Superior temporal gyrus (tissue), 1 donor: ENCODE measurements around the gene TMEM219.
"Not testable (repeated sequence)": the region's sequence is repeated elsewhere in the genome, so short reads cannot be mapped to it uniquely, and the experiment has no call there.

ENCODE experiments used
- DNase-seq: peaks from one replicate; pipeline ENCODE4 v3.0.0-alpha.2; 2016; ENCODE audit errors: extremely low spot score

Gene TMEM219

DNA sequence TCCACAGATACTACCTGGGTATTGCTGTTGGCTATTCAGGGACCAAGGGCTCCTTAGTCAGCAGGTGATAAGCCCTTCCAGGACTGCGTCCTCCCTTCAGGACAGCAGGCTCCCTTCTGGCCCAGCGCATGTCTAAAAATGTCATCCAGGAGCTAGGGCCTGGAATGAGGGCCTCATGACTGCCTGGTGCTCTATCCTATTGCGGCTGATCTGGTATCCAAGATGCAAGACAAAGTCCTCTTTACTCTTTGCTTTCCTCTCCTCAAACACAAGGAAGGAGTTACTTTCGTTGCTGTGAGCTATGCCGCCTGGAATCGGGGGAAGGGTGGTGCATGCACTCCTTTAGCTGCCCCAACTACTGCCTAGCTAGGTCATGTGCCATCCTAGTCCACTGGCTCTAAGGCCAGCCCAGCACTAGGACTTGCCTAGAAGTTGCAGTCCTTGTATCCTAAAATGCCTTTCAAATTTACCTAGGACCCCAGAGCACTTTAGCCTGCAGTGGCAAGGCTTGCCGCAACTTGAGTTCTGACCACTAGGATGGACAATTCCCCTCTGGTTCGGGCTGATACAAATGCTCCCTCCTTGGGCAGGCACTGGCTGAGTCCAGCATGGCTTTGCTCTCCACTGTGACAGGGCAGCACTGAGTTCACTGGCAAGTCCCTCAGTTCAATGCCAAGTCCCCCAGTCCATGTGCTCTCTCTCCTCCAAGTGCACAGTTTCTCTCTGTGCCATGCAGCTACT, 10.1 kb upstream of the TMEM219 start:
- DNase-seq: no peak

DNA sequence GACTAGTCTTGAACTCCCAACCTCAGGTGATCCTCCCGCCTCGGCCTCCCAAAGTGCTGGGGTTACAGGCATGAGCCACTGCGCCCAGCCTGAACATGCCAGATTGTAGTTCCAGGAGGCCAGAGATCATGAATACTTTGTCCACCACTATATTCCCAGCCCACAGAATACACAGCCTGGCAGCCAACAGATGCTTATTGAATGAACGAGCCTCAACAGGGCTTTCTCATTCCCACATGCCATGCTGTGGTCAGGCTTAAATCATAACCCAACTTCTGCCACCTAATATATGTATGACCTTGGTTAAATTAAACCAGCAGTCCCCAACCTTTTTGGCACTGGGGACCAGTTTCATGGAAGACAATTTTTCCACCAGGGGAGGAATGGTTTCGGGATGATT, 3.1 kb upstream of the TMEM219 start:
- no peak for DNase-seq

DNA sequence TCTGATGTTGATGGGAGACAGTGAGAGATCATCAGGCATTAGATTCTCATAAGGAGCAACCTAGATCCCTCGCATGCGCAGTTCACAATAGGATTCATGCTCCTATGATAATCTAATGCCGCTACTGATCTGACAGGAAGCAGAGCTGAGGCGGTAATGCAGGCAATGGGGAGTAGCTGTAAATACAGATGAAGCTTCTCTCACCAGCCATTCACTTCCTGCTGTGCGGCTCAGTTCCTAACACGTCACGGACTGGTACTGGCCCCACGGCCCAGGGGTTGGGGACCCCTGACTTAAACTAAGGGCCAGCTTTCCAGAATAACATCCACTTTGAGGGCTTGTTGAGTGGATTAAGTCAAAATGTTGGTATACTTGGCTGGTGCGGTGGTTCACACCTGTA, 2.6 kb upstream of the TMEM219 start:
- no peak for DNase-seq

DNA sequence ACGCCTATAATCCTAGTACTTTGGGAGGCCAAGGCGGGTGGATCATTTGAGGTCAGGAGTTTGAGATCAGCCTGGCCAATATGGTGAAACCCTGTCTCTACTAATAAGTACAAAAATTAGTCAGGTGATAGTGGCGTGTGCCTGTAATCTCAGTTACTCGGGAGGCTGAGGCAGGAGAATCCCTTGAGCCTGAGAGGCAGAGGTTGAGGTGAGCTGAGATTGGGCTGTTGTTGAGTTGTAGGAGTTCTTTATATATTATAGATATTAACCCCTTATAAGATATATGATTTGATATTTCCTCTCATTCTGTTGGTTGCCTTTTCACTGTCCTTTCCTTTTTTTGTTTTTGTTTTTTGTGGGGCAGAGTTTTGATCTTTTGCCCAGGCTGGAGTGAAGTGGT, 2.1 kb upstream of the TMEM219 start:
- not testable (repeated sequence) for DNase-seq

DNA sequence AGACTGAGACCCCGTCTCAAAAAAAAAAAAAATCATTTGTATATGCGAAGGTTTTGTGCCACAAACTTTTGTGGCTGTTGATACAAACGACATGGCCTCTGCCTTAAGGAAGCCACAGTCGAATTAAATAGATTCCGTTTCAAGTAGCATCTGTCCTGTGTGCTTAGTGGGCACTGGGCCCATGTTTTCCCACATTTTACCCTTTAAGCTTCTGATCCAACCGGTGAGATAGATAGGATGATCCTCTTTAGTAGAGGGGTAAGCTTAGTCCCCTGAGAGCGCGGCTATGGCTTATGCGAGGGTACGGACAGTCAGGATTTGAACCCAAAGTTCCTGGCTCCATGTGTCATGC, 776 bp upstream of the TMEM219 start:
- no peak for DNase-seq

DNA sequence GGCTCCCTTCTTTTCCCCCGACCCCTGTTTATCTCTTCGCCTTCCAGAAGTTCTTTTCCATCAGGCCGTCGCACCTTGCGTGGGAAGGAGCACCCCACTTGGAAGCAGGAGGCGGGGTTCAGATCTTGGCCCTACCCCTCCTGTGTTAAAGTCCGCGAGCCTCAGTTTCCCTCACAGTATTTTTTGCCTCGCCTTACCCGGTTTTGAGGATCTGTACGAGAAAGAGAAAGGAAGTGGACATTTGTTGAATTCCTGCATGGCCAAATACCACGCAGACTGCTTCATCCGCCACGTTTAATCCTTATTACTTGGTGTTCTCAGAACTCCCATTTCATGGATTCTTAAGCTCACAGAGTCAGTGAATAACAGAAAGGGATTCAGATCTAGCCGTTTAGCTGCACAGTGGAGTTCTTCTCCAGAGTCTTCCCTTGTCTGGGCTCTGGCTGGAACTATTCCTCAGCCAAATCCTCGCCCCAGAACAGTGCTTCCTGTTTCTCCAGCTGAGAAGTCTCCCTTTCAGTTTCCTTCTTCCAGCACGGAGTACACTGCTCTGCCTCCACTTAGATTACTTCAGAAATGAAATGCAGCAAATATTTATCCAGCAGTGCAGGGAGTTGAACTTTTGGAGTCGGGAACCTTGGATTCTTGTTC, 590 bp downstream of the TMEM219 start:
- DNase-seq: peak; percentile 61

DNA sequence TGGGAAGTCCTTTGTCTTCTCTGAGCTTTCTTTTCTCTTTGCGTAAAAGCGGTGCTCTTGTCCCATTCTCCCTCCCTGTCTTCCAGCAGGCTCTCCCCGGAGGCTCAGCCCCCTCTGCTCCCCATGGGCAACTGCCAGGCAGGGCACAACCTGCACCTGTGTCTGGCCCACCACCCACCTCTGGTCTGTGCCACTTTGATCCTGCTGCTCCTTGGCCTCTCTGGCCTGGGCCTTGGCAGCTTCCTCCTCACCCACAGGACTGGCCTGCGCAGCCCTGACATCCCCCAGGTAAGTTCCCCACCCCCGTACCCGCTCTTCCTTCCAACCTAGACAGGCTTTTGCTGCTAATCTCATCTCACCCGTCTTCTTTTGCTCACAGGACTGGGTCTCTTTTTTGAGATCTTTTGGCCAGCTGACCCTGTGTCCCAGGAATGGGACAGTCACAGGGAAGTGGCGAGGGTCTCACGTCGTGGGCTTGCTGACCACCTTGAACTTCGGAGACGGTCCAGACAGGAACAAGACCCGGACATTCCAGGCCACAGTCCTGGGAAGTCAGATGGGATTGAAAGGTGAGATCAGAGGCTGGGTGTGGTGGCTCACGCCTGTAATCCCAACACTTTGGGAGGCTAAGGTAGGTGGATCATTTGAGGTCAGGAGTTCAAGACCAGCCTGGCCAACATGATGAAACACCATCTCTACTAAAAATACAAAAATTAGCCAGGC, 1.3 kb downstream of the TMEM219 start:
- no peak for DNase-seq

DNA sequence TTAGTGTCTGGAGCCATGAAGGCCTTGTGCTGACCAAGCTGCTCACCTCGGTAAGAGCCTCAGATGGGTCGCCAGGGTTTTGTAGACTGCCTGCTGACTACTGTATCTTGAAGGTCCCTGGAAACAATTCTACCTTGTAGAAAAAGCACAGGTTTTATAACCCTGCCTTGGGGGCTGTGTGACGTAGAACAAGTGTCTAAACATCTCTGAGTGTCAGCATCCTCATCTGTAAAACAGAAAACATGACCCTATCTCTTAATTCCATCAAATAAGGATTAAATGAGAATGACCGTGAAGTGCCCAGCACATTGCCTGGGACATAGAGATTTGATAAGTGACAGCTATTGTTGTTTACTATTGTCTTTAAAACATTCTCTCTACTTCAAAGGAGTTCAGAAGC, 6.3 kb downstream of the TMEM219 start:
- DNase-seq: no peak

DNA sequence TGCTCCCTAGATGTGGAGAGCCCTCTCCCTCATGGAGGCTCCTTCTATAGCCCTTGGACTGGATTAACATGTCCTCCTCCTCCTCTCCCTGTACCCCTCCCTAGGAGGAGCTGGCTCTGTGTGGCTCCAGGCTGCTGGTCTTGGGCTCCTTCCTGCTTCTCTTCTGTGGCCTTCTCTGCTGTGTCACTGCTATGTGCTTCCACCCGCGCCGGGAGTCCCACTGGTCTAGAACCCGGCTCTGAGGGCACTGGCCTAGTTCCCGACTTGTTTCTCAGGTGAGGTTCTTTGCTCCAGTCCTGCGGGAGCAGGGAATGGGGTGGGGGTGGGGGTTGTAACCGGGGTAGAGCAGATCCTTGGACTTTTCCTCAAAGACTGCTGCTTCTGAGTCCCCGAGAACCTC, 9.4 kb downstream of the TMEM219 start:
- no peak for DNase-seq

DNA sequence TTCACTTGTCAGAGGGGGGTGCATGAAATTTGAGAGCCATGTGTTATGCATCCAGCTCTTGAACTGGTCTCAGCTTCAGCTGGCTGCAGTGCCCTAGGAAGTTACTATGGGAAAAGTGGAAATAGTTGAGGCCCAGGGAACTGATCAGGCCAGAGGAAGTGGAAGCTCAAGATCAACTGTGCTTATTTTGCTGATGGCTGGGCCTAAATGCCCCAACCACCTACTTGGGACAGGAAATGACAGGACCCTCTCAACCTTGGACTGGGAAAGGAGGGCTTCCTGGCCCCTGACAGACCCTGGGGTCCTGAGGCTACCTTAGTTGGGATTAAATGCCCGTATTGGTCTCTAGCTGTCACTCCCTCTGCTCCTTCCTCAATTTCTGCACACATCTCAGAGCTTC, 10.6 kb downstream of the TMEM219 start:
- no peak for DNase-seq

DNA sequence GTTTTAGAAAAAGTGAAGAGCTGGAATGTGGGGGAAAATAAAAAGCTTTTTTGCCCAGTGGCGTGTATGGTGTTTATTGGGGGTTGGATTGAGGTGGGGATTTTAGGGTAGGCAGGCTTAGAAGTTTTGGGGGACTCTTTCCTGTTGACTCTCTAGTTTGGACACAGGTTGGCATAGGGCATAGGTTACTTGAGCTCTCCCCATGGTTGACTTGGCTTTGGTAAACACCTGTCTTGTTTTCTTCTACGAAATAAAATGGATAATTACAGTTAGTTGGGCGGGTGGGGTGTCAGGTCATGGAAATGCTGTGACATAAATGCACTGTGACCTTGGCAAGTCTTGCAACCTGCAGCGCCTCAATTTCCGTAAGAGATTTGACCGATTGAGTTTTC, 11.1 kb downstream of the TMEM219 start:
- no peak for DNase-seq

DNA sequence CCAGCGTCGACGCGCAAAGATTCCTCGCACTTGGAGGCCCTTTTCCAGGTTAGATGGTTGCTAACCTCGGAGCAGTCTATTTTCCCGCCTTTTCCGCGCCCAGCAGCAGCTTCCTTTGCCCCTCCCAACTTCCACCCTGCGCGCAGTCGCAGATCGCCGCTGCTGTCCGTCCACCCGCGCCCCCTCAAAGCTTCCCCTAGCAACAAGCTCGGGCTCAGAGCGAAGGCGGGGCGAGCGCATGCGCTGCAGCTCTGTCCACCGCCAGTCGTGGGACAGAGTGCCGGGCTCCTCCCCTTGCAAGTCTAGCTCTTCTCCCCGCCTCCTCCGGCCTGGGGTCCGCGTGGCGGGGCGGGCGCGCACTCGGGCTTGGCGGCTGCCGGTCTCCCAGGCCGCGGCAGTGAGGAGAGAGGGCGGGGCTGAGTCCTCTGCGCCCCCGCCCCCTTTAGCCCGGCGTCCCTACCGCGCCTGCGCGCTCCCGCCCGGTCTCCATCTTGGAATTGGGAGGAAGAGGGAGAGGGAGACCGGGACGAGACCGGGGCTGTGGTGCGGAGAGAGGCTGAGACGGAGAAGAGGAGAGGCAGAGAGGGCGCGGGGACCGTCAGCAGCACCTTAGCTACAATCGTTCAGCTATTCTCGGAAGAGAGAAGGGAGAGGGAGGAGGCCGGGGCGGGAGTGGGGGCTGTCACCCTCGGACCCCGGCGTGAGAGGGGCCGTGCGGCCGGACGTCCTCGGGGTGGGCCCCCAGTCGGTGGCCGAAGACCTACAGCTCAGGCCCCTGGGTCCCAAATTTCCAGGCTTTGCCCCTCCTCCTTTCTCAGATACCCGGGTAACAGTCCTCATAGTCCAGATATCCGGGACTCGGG, 11.7 kb downstream of the TMEM219 start, which contains the start of gene TAOK2:
Gene TAOK2 (plus strand): TSS at position 485 of the 863 bp plus-strand sequence. CDS start 3,905 bp downstream, outside the sequence.
- peak; percentile 98 for DNase-seq

DNA sequence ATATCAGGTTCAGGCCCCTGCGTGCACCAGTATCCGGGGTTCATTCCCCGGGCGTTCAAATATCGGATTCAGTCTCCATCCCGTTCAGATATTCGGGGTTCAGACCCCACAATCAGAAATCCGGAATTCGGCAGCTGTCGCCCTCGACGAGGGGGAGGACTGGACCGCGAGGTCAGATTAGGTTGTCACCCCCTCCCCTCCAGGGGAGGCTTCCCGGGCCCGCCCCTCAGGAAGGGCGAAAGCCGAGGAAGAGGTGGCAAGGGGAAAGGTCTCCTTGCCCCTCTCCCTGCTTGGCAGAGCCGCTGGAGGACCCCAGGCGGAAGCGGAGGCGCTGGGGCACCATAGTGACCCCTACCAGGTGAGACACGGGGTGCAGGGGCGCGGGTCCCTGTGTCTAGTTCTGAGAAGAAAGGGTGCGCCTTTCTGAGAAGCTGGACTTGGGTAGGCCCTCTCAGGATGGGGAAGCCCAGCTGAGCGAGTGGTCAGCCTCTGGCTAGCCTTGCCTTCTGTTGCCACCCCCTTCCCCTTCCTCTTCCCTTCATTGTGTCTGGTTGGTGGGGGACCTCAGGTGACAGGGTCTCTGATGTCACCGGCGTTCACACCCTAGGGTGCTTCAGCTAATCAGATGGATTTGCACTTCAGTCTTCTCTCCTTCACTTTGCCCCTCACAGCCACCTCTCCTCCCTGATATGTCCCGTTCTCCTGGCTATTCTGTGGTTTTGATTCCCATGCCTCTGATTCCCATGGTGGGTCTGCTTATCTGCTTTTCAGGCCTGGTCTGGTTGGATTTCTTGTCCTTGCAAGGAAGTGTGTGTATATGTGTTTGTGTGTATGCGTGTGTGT, 12.6 kb downstream of the TMEM219 start:
- peak; percentile 14 for DNase-seq

DNA sequence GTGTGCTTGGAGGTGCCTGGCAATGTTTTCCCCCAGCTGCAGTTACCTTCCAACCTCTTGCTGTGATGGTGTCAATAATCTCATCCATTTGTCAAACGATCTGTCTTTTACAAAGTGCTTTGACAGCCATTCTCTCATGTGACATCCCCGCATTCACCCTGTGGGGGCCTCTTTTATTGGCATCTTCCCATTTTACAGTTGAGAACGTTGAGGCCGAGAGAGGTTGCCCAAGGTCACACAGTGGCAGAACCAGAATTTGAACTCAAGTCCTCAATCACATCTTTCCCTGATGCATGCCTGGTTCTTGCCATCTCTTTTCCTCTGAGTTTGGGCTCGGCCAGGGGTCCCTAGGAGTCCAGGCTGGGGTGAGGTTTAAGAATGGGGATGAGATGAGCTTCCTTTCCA, 13.3 kb downstream of the TMEM219 start:
- DNase-seq: no peak

DNA sequence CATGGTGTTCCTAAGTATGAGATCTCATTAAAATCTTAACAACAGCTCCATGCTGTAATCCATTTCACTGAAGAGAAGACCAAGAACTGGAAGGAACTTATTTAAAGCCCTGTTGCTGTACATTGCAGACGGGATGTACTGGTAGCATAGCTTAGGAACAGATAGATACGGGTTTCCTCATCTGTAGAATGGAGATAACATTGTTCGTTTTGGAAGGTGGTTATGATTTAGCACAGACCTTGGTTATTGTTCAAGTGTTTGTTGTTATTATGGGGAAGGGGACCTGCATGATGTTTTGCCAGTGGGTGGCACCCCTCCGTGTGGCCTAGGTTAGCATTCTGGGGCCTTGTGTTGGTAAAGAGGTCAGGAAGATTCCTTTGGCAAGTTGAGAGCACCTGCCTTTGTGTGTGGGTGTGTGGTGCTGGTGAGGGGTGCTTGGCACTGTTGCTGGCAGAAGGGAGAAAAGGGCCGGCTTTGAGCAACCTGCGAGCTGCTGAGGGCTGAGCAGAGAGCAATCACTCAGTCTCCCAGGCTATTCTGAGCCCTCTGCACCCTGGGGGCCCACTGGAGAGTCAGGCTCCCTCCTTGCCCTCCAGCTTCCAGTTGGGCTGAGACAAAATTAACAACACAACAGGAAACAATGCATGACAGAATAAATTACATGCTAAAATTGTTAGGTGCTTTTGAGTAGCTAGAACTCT, 14.1 kb downstream of the TMEM219 start:
- DNase-seq: peak; percentile 11

DNA sequence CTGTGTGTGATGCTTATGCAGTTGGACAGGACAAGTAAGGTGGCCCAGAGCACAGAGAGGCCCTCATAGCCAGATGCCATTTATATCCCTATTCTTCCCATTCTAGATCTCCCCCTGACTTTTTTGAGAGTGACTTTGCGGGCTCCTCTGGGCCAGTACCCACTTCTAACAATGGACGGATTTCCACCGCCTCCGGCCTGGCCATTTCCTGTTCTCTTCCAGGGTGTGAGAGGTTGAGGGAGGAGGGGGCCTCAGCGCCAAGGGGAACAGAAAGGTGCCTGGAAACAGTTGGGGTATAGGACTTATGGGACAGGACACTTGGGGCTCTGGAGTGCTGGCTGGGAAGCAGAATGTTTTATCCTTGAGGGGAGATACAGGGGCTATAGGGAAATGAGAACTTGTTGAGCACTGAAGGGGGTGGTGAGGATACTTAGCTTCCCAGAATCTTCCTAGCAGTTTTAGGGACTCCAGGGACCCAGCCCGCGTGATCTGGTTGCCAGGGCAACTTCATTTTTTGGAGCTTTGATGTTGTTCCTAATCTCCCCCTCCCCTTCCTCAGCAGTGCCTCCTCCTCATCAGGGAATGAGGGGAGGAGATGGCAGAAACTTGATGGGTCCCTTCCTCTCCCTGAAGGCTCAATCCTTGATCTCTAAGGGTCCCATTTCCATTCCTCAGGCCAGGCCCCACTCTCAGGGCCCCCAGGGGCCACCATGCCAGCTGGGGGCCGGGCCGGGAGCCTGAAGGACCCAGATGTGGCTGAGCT, 15.4 kb downstream of the TMEM219 start:
- no peak for DNase-seq

DNA sequence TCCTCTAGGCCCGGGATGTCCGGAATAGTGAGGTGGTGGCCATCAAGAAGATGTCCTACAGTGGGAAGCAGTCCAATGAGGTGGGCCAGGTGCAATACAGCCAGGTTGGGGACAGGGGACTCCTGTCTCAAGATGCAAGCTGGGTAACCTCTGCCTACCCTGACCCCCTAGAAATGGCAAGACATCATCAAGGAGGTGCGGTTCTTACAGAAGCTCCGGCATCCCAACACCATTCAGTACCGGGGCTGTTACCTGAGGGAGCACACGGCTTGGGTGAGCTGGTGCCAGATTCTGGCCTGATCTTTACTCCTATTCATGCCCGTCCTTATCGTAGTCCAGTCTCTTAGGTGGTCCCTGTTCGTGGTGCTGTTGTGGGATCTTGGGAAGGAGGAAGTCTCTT, 16.2 kb downstream of the TMEM219 start:
- DNase-seq: no peak

DNA sequence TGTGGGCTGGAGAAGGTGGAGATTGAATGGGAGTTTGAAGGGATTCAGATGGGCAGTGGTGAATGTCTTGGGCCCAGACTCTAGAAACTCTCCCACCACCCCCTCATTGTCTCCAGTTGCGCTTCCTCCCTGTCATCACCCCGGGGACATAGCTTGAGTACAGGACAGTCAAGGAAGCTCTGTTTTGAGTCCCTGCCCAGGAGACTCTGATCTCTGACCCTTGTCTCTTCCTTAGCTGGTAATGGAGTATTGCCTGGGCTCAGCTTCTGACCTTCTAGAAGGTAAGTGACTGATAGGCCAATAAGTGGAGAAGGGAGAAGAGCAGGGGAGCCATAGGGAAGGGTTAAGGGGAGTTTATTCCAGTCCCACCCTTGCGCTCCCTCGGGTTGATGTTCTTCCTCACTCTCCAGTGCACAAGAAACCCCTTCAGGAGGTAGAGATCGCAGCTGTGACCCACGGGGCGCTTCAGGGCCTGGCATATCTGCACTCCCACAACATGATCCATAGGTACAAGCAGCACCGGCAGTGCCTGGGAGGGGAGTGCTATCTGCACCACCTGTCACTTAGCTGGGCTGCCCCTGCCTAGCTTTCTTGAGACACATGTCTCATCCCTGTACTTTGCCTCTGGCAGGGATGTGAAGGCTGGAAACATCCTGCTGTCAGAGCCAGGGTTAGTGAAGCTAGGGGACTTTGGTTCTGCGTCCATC, 16.8 kb downstream of the TMEM219 start:
- no peak for DNase-seq
